Lower leg skin (tissue), 3 donors: ENCODE results near the gene TRPM8.

Experiments
- CTCF ChIP-seq, 3 donors: fragments of 450-650 bp; IDR thresholded peaks; one replicate each; pipeline ENCODE4 v1.5.1; 2016; ENCODE audit warnings: antibody characterized with exemption in 3 of 3, mild to moderate bottlenecking in 3 of 3, moderate library complexity in 2 of 3
- POLR2A ChIP-seq, 2 donors: fragments of 450-650 bp; IDR thresholded peaks; one replicate each; pipeline ENCODE4 v1.6.1; 2016 to 2017; ENCODE audit warnings: antibody characterized with exemption in 2 of 2, mild to moderate bottlenecking in 1 of 2, moderate library complexity in 1 of 2

- no peak for TF ChIP-seq CTCF (IDR thresholded peaks at IDR 0.05)
- TF ChIP-seq POLR2A (IDR thresholded peaks at IDR 0.05) = no peak
These were observed 72.2 kb downstream of the TRPM8 start for GRCh38 chr2:233989221-233989858.
